GM13977 (cell line): Measurements from ENCODE around the gene CTCF.

Source experiments
- DNase-seq: peaks from one replicate; pipeline ENCODE4 v3.0.0; 2012; ENCODE audit warnings: low spot score
- in situ Hi-C: fragments of 300-500 bp; cut with MboI; formaldehyde crosslinking; loops from one replicate; pipeline ENCODE4 v1.12.0; 2022; ENCODE audit warnings: low sequenced_read_pairs, low pct_unique_long_range_greater_than_20kb, mixed read lengths, inconsistent platforms; ENCODE audit not compliant: unreplicated experiment
- TF ChIP-seq, protein P1 (sequence below): IDR thresholded peaks from 2 replicates; pipeline ENCODE4 v1.5.1; 2012; ENCODE audit warnings: mild to moderate bottlenecking, control low read depth; ENCODE audit not compliant: insufficient read depth; ENCODE audit errors: extremely low read depth, missing control alignments

Gene CTCF

DNA sequence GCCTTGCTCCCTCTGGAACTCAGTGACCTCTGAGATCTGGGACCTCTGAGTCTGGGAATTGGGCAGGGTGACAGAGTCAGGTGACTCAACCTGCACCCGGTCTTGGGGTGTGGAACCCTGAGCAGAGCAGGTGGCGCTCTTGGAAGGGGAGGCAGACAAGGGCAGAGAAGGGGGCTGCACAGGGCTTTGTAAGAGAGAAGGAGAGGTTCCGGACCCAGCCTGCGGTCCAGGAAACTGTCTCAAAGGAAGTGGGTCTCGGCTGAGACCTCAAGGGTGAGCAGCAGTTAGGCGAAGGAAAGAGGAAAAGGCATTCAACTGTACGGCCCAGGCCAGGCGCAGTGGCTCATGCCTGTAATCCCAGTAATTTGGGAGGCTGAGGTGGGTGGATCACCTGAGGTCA lies 43.6 kb upstream of the CTCF start:
- DNase-seq = no peak
- in situ Hi-C loops = no loop called here
- TF ChIP-seq, protein P1, sequence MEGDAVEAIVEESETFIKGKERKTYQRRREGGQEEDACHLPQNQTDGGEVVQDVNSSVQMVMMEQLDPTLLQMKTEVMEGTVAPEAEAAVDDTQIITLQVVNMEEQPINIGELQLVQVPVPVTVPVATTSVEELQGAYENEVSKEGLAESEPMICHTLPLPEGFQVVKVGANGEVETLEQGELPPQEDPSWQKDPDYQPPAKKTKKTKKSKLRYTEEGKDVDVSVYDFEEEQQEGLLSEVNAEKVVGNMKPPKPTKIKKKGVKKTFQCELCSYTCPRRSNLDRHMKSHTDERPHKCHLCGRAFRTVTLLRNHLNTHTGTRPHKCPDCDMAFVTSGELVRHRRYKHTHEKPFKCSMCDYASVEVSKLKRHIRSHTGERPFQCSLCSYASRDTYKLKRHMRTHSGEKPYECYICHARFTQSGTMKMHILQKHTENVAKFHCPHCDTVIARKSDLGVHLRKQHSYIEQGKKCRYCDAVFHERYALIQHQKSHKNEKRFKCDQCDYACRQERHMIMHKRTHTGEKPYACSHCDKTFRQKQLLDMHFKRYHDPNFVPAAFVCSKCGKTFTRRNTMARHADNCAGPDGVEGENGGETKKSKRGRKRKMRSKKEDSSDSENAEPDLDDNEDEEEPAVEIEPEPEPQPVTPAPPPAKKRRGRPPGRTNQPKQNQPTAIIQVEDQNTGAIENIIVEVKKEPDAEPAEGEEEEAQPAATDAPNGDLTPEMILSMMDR = no peak

DNA sequence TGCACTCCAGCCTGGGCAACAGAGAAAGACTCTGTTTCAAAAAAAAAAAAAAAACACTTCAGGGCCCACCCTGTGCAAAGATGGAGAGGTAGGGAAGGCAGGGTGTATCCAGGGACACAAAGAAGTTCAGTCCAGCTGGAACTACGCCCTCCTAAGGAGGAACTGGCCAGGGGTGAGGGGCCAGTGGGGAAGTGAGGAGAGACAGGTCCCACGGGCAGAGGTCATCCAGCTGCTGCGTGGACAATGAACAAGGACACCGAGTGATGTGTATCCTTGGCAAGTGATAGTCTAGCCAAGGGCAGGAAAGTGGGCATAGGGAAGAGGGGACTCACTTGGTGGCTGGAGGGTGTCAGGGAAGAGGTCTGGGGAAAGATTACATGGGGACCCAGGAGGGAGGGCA lies 43.1 kb upstream of the CTCF start:
- in situ Hi-C loops = no loop called here
- TF ChIP-seq, protein P1 = no peak
- DNase-seq = no peak

DNA sequence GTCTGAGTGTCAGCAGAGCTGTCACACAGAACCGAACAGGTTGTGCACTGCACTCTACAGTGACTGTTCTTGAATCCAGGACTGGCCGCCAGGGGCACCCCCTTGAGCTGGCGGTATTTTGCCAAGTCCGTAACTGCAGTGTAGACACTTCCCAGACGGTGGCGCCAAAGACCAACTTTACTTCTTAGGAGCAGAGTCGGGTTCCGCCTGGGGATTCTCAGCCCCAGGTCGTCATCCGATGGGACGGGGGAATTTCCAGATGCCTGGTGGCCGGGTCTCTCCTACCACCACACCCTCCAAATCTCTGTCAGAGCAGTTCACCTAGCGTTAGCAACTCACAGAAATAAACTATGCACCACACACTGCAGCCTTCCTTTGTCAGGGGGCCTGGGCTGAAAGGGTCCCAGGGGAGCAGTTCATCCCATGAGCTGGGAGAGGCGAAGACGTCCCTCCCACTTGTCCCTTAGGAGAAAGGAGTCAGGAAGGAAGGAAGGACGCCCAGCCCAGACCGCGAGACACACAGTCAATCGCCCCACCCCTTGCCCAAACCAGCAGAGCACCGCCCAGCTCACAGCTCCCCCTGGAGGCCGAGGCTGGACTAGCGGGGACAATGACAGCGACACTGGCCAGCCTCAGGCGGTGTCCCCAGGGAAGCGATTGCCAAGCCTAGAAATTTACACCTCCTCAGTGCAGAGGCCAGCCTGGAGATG lies 41.1 kb upstream of the CTCF start:
- peak; percentile 90 for DNase-seq
- in situ Hi-C loops = no loop called here
- TF ChIP-seq, protein P1 = peak; percentile 99

DNA sequence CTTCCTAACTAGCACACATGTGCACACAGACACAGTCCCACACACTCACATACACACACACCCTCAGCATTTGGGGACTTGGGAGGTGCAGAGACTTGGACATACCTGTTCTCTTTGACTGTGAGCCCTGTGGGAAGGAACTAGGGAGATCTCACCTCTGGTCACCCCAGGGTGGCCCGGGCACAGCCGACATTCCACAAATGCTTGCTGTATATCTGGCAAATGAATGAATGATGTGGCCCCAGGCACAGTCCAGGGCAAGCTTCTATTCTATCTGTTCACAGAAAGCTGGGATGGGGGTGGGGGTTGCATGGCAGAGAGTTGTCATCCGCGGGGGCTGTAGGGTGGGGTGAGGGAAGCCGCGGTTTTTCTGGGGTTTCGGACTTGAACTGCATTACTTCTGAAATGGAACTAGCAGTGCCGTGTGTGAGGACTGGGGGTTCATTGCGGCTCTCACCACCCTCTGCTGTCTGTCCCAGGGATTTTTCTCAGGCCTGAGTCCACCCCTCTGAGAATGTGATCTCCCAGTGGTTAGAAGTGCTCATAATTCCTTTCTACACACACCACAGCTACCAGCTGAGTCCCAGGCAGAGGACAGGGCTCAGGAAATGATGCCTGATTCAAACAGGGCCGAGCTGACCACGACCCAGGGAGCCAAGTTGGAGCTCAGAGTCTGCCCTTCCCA lies 37.0 kb upstream of the CTCF start:
- DNase-seq = no peak
- TF ChIP-seq, protein P1 = no peak
- in situ Hi-C loops = loop anchor here (25.0 kb wide), 1 partner anchor 387 kb away; no protein-coding TSS in a partner anchor

DNA sequence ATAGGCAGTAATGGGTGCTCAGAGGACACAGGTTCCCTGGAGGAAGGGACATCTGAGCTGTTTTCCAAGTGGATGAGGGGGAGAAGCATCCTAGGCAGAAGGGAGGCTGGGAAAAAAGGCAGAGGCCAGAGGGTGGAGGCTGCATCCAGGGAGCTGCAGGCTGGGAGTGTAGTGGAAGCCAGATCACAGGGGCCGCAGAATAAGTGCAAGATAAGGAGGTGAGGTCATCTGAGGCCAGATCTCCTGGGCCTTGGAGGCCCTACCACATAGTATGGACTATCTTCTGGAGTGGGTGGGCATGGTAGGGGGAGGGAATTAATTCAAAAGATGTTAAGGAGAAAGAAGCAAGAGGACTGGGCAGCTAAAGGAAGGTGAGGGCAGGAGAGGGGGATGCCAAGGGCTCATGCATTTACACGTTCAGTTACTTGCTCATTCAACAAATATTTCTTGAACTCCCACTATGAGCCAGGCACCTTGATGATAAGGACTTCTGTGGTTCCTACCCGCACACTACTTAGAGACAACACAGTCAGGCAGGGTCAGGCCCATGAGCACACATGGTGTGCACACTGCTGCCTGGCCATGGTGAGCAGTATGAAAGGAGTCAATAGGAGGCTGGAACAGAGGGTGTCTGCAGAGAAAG lies 36.1 kb upstream of the CTCF start:
- DNase-seq = no peak
- in situ Hi-C loops = loop anchor here (25.0 kb wide), 1 partner anchor 386 kb away; no protein-coding TSS in a partner anchor
- TF ChIP-seq, protein P1 = no peak

DNA sequence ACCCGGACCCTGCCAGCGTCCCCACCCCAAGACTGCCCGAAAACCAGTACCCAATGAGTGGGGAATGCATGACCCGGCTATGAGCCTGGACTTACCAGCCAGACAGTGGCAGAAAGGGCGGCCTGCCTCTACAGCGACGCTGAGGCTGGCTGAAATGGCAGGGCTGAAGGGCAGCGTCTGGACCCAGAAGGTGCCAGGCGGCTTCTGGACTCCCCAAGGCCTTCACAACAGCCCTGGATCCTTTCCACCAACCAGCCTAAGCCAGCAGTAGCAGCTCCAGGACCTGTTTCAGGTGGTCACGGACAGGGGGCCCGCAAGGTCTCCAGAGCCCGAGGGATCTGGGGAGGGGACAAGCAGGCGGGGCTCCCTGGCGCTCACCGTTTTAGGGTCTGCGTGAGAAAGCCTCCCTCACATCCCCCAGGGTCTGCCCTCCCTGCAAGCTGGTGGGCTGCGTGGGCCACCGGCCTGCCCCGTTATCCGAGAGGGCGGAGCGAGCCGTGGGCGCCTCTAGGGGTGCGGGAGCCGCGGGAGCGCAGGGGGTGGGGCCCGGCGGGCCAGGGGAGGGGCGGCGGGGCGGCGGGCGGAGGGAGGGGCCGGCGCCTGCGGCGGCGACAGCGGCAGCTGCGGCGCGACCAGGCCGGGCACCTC lies 34.0 kb upstream of the CTCF start, which contains the start of gene RIPOR1:
RIPOR1 (plus strand) TSS at position 608 of the 648 bp plus-strand sequence. CDS start 9,618 bp downstream, outside the sequence.
- TF ChIP-seq, protein P1 = no peak
- in situ Hi-C loops = loop anchor here (25.0 kb wide), 1 partner anchor 384 kb away; no protein-coding TSS in a partner anchor
- DNase-seq = peak; percentile 83
